HG02938 (cell line): ENCODE measurements around the gene DNAH7.

Source experiments
- ATAC-seq: cut with Tn5 transposase; IDR thresholded peaks from one replicate; pipeline ENCODE4 v1.9.1; 2021; ENCODE audit warnings: mild to moderate bottlenecking, moderate library complexity; ENCODE audit not compliant: unreplicated experiment

DNAH7 gene

GRCh38 chr2:196079052-196079451, 10.4 kb upstream of the DNAH7 start:
- no peak for ATAC-seq

GRCh38 chr2:196077821-196078220, 9.2 kb upstream of the DNAH7 start:
- no peak for ATAC-seq

DNA sequence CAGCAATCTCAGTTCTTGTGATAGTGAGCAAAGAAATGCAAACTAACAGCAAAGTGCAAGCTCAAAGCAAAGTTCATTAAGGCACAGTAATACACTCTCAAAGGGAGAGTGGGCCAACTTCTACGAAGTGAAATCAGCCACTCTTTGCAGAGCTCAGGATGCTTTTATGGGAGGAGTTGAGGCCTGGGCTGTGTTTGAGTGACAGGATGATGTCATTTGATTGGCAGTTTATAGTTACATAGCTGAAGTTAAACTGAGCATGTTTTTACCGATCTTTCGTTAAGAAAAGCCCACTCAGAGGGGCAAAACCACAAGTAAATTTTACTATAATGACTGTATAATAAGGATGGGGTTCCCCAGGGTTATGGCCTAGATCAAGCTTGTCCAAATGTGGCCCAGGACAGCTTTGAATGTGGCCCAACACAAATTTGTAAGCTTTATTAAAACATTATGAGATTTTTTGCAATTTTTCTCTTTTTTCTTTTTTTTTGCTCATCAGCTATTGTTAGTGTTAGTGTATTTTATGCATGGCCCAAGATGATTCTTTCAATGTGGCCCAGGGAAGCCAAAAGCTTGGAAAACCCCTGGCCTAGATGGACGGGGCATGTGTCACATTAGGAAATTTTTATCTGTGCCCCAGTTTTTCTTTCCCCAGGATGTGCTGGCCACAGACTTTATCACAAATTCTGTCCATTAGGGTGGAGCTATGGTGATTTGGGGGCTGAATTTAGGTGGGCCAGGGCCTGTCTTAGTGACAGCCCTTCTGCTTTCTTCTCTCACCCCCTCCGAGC, 8.3 kb upstream of the DNAH7 start:
- ATAC-seq: peak; percentile 68

GRCh38 chr2:196075196-196075595, 6.6 kb upstream of the DNAH7 start:
- no peak for ATAC-seq

DNA sequence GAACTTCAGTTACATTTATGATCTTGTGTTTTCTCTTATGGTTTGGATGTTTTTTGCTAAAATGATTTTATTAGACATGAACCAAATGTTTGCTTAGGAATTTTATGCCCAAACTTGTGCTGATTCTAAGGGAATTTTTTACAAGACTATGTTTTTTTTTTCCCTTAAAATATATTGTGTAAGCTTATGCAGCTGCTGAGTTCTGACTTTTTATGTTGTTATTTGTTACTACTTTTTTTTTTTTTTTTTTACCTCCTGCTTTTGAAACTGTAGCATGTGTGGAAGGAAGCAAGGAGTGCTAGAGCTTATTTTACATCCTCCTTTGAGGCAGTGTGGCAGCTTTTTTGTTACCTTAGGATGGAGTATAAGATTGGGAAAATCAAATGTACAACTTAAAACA, 6.0 kb upstream of the DNAH7 start:
- no peak for ATAC-seq

- no peak for ATAC-seq
These were observed 4.9 kb upstream of the DNAH7 start for GRCh38 chr2:196073521-196073920.

- no peak for ATAC-seq
These were observed 1.6 kb downstream of the DNAH7 start for GRCh38 chr2:196067088-196067382.

- ATAC-seq: no peak
These were observed 2.1 kb downstream of the DNAH7 start for GRCh38 chr2:196066291-196067087.

GRCh38 chr2:196063773-196064172, 4.9 kb downstream of the DNAH7 start:
- ATAC-seq: no peak

DNA sequence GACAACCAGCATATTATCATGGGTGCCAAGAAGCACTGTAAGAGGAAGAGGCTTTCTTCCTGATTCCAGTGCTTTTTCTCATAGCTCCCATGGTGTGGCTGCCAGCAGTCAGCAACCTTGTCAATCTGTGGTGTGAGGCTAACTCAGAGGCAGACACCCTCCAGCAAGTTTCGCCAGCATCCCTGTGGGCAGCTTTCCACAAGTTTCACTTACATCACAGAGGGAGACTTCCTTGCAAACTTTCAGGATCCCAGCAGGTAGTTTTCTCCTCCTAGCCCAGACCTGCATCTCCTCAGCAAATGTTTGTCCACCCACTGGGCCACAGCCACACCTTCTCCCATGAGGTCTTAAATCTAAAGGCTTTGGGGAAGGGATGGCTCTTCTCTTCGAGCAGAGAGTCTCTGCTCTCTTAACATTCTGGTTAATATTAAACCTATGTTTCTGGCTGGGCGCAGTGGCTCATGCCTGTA, 9.1 kb downstream of the DNAH7 start:
- no peak for ATAC-seq

DNA sequence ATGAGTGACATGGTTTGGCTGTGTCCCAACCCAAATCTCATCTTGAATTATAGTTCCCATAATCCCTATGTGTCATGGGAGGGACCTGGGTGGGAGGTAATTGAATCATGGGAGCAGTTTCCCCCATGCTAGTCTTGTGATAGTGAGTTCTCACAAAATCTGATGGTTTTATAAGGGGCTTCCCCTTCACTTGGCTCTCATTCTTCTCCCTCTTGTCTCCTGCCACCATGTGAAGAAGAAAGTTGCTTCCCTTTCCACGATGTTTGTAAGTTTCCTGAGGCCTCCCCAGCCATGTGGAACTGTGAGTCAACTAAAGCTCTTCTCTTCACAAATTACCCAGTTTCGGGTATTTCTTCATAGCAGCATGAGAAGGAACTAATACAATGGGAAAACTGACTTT, 14.0 kb downstream of the DNAH7 start:
- ATAC-seq: no peak

GRCh38 chr2:196046123-196046917, 22.3 kb downstream of the DNAH7 start:
- peak; percentile 65 for ATAC-seq

- no peak for ATAC-seq
These were observed 26.9 kb downstream of the DNAH7 start for GRCh38 chr2:196041786-196042185.

DNA sequence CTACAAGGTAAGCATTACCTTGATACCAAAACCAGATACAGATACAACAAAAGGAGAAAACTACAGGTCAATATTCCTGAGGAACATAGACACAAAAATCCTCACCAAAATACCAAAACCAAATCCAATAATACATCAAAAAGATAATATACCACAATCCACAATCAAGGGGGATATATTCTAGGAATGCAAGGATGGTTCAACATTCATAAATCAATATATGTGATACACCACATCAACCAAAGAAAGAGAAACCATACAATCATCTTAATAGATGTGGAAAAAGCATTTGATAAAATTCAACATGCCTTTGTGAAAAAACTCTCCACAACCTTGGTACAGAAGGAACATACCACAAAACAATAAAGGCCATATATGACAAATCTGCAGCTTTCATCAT, 28.4 kb downstream of the DNAH7 start:
- no peak for ATAC-seq

GRCh38 chr2:196036442-196036841, 32.2 kb downstream of the DNAH7 start:
- ATAC-seq: no peak

GRCh38 chr2:196018037-196018436, 50.6 kb downstream of the DNAH7 start:
- no peak for ATAC-seq

DNA sequence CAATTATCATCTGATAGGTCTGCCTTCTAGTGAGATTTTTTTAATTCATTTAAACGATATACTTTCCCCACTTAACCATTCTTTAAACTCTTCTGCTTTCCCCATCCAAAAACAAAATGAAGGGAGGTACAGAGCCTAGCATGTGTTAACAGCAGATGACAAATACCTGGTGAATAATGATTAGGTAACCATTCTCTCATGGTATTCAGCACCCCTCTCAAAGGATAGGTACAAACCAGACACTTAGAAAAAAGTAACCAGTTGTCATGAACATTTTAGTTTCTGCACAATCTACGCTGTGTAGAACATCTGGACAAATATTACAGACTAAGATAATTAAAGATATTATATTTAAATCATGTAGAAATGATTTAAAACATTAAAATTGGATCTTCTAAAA, 56.3 kb downstream of the DNAH7 start:
- ATAC-seq: no peak

DNA sequence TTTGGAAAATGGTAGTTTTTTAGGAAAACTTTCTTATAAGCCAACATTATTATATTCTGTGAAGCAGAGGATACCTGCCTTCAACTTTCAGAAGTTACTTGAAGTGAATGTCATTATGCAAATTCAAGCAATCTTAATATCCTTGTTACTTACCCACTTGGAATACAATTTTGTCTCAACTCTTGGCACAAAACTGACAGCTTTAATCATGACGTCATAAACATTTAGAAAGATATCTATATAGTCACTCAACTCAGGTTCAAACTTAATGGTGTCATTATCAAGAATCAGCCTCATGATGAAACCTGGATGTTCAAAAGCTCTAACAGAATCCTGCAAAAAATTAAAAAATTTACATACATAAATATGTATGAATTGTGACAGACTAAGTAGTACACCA, 68.1 kb downstream of the DNAH7 start:
- no peak for ATAC-seq

- no peak for ATAC-seq
These were observed 70.6 kb downstream of the DNAH7 start for GRCh38 chr2:195998070-195998469.

DNA sequence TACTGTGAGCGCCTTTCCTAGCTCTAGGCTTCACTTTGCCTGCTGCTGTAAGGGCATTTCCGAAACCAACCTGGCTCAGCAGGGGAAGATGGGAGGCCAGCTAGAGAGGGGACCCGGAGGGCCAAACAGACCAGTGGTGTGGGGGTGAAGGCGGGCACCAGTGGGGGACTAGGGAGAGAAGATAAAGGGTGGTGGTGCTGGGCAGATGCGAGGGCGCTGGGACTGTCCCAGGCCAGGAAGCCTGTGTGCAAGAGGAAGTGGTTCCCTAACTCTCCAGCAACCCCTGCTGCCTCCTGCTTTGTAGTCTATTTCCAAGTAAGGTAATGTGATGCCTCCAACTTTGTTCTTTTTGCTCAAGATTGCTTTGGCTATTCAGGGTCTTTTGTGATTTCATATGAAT, 73.1 kb downstream of the DNAH7 start:
- no peak for ATAC-seq

GRCh38 chr2:195993623-195994022, 75.0 kb downstream of the DNAH7 start:
- ATAC-seq: no peak

- no peak for ATAC-seq
These were observed 82.9 kb downstream of the DNAH7 start for GRCh38 chr2:195985741-195986140.
